ENCODE measurements around the gene CDC42BPB.
"Not testable (repeated sequence)": the region's sequence is repeated elsewhere in the genome, so short reads cannot be mapped to it uniquely, and the experiment has no call there.

The CDC42BPB gene

DNA sequence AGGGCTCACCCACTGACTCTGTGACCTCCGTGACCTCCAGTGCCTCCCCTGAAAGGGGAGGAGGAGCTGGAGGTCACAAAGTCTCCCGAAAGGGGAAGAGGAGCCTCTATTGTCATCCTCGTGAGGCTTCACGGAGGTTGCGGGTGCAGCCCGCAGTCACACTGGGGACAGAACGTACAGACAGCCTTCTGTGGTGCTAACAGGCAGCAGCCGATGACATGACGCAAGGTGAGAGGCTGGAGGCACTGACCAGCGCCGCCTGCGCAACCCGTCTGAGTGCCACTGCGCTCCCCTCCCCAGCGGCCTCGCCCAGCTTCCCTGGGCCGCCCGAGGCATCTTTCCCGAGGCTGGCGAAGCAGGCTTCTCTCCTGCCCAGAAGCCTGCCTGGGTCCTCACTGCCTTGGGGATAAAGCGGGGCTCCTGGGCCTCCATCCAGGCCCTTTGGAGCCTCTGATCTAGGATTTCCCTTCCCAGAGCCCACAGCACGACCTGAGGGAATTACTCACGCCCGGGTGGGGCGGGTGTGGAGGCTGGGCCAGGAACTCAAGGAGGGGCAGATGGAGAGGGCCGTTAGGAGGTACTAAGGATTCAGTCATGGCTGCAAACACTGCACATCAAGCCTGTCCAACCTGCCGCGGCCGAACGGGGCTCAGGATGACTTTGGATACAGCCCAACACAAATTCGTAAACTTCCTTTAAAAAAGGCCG is 14.3 kb upstream of the CDC42BPB start:
- DNase-seq: no peak

DNA sequence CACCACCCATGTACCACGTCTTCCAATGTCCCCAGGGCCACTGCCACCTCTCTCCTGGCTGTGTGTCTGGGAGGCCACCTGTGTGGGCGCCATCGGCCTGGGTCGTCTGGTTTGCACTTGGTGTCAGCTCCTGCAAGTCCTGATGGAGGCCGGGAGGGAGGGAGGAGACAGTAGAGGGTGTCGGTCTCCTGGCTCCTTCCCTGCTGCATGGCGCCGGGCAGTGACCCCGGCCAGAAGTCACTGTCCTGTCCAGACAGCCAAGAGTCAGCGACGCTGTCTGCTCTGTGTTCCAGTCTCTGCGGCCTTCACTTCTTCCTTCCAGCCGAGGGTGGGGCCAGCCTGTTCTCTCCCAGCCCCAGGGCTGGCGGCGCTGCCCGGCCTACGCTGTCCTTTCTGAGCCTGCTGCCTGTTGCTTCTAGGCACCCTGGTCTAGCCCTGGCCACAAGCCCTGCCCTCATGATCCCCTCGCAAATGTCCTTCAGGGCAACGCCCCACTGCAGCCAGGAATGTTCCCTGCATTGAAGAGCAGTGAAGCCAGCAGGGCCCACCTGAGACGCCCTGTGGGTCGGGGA is 13.7 kb upstream of the CDC42BPB start:
- no peak for DNase-seq

DNA sequence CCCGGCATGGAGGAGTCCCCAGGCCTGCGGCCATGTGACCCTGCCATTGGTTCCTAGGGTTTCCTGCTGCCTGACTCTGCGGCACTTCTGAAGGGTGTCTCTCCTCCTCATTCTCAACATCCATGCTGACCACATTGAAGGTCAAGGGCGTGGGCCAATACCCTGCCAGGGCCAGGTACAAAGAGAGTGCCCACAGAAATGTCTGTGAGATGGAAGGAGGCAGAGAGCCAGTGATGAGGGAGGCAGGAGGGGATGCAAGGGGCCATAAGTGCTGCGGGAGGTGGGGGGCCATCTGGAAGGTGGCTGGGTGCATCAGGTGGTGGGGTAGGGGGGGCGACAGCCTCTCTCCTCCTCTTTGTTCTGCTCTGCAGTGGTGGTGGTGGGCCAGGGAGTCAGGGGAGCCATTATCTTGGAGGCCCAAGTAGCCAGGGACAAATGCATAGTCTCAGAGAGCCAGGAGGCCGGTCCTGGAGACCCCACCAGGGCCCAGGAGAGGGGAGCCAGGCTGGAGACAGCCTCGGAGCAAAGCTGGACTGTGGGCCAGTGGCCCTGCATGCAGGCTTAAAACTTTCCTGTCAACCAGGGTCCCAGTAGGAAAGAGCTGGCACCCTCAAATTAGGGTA is 13.0 kb upstream of the CDC42BPB start:
- DNase-seq: no peak

DNA sequence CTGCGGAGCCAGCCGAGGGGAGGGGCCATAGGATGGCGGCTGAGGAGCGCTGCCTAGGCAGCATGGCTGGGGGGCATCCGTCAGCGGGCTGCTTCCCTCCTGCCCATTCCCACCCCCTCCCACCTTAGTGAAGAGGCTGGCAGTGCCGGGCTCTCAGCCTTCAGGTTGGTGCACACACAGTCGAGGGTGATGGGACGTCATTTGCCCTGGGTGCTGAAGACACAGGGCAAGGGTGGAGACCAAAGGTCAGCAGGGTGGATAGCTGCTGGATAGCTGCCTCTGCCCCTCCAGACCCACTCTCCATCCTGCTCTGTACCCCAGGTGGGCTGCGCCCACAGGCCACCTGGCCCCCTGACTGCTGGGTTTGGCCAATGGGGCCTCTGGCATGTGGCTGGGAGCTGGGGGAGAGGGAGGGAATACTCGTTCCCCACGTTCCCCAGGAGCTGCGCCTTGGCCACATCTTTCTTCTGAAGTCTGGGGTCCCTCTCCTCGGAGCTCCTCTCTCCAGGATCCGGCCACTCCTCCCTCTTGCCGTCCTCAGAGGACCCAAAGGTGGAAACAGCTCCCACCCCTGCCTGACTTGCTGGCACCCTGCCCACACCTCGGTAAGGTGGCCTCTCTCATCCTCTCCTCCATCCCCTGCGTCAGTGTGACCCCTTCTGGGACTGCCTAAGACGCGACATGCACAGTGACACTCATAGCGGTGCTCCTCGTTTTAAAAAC is 11.2 kb upstream of the CDC42BPB start:
- no peak for DNase-seq

DNA sequence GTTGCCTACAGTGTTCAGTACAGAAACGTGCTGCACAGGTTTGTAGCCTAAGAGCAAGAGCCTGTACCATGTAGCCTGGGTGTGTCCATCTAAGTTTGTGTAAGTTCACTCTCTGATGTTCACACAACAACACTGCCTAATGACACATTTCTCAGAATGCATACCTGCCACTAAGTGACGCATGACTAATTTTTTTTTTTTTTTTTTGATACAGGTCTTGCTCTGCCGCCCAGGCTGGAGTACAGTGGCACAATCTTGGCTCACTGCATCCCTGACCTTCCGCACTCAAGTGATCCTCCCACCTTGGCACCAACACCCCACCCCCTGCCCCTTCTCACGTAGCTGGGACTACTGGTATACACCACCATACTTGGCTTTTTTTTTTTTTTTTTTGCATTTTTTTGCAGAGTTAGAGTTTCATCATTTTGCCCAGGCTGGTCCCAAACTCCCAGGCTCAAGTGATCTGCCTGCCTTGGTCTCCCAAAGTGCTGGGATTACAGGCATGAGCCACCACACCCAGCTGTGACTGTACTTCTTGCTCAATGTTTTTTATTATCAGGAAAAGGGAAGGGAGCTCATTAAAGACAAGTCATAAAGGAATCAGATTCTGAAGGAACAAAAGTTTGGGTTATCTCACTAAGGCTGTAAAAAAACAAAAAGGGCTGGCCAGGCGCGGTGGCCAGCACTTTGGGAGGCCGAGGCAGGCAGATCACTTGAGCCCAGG is 10.0 kb upstream of the CDC42BPB start:
- DNase-seq: no peak

DNA sequence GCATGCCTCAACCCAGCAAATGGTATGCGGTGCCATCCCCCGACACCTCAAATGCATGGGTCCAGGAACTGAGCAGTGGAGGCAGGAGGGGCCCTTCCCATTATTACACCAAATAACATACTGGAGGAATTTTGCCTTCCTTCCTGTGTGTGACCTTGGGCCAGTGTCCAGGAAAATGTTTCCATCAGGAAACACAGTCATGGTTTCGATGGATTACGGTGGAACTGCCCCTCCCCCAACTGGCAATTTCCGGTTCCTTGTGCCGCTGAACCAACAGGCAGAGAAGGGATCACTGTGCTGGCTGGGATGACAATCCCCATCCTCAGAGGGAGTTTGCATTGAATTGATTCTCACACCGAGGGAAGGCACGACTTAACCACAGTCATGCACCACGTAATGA is 9.1 kb upstream of the CDC42BPB start:
- no peak for DNase-seq

DNA sequence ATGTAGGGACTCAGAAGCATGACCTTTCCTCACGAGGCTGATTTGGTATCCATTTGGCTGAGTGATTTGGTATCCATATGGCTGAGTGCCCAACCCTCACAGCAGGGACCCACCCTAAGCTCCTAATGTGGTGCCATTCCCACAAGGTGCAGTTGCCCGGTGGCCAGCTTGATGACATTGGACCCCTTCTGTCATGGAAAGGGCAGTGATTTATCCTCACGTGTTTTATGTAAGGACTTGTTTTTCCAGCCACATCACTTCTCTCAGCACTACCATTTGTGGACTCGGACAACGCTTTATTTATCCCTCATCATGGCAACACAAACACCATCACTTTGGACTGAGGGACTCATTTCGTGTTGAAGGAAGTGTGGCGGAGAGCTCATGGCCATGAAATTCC is 8.5 kb upstream of the CDC42BPB start:
- DNase-seq: no peak

DNA sequence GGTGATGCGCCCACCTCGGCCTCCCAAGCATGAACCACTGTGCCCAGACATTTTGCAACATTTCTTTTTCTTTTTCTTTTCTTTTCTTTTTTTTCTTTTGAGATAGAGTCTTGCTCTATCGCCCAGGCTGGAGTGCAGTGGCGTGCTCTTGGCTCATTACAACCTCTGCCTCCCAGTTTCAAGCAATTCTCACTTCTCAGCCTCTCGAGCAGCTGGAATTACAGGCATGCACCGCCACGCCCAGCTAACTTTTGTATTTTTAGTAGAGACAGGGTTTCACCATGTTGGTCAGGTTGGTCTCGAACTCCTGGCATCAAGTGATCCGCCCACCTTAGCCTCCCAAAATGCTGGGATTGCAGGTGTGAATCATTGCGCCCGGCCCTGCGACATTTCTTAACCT is 7.6 kb upstream of the CDC42BPB start:
- DNase-seq: no peak

DNA sequence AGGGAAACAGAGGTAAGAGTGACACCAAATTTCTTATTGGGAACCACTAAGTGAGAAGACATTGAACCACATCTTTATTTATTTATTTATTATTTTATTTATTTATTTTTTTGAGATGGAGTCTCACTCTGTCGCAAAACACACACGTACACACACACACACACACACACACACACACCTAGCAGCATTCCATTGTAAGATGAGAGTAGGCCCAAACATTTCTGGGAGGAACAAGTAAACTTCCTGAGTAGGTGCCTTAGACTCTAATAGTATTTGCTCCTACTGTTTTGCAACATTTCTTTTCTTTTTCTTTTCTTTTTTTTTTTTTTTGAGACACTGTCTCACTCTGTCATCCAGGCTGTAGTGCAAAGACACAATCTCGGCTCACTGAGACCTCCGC is 7.1 kb upstream of the CDC42BPB start:
- DNase-seq: no peak

DNA sequence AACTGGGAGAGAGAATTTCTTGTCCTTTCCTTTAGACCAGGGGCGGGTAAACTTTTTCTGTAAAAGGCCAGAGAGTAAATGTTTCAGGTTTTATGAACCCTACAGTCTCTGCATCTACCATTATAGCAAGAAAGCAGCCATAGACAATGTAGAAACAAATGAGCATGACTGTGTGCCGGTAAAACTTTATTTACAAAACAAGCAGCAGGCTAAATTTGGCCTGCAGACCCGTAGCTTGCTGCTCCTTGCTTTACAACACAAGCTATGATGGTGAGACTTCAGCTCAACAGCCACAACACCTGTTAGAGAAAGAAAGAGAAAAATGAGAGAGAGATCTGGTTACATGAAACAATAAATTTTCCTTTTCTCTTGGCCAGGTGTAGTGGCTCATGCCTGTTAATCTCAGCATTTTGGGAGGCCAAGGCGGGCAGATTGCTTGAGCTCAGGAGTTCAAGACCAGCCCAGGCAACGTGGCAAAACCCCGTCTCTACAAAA is 4.2 kb upstream of the CDC42BPB start:
- DNase-seq: no peak

DNA sequence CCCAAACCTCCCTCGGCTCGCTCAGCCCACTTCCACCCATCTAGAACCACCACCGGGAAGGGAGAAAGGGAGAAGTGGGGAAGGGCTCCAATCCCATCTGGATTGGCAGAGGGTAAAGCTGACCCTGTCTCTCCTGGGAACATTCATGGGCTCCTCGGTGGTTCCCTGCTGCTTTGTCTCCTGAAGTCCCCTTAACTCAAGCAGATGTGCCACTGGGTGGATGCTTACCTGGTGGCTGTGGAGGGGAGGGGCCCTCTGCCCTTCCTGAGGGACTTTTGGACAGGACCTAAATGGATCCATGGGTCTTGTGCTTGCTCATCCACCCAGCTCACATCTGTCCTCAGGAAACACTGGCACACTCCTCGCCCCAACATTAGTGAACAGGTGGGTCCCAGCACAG is 2.2 kb upstream of the CDC42BPB start:
- no peak for DNase-seq

DNA sequence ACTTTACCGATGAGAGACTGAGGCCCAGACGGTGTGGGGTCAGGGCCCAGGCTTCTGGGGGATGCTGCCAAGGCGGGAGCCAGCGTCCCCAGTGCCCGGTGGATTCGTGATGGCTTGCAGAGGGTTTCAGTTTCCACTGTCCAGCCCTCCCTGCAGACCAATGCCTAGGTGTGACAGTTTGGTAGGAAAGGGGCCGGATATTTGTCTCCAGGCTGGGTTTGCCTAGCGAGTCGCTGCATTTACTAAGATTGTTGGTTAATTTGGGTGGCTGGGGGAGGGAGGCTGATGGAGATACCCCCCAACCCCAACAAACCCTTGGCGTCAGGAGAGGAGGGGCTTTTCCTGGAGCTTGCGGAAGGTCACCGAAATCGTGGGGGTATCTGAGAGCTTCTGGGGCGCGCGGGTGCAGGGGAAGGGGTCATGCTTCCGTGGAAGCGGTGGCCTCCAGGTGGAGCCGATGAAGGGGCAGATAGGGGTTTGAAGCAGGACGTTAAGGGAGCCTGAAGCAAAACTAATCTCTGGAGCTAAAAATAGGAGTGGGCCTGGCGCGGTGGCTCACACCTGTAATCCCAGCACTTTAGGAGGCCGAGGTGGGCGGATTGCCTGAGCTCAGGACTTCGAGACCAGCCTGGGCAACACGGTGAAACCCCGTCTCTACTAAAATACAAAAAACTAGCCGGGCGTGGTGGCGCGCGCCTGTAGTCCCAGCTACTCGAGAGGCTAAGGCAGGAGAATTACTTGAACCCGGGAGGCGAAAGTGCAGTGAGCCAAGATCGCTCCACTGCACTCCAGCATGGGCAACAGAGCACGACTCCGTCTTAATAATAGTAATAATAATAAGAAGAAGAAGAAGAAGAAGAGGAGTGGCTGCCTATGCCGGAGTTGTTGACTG is 1.1 kb upstream of the CDC42BPB start:
- no peak for DNase-seq

DNA sequence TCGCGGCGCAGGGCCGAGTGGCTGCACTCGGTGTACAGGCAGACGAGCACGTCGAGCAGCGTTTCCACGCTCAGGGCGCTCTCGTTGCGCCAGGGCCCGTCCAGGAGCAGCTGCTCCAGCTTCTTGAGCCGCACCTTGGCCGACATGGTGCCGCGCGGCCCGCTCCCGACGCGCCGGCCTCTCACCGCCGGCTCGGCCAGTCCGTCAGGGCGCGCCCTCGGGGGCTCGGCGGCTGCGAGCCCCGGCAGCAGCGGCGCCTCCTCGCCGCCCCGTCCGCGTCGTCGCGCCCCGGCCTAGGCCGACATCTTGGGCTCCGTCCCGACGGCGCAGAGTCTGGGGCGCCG is 349 bp downstream of the CDC42BPB start:
- DNase-seq: no peak

DNA sequence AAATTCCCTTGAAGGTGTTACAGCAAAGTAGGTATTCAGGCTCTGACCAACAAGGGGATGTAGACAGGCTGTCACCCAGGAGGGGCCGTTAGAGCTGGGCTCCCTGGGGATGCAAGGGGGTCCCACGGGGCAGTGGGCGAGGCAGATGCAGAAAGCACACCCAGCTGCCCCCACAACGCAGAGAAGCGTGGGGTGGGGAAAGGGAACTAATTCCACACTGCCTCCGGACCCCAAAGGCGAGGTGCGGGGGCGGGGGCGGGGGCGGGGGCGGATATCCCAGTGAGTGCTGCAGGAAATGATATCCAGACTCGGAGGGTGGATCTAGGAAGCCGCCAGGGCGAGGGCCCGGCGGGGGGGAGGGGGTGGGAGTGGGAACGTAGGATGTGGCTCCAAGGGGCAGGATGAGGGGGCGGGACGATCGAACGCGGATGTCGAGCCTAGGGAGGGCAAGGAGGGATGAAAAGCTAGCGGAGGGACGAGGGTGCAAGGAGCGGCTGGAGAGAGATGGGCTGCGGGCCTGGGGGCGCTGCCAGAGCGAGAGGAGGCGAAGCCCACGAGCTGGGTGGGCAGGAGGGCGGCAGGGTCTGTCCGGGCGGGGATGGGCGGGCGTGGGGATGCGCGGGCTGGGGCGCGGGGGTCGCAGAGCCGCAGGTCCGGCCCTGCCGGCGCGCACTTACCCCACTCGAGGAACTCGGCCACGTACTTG is 874 bp downstream of the CDC42BPB start:
- DNase-seq: no peak

DNA sequence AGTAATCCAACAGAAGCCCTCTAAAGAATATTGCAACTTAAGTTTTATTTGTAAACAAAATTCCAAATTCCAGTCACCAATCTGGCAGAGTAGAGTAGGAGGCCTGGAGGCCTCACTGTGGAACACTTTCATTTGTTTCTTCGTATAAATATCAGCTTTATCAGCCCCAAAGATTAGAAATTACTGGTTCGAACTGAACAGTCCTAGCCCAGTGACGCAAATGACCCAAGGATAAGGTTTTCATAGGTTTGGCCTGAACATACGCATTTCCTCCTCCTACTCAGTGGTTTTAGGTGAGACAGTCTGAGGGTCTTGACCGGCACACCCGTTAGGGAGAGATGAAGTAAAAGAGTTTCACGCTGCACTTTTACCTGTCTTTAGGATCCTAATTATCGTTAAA is 1.7 kb downstream of the CDC42BPB start:
- DNase-seq: no peak

DNA sequence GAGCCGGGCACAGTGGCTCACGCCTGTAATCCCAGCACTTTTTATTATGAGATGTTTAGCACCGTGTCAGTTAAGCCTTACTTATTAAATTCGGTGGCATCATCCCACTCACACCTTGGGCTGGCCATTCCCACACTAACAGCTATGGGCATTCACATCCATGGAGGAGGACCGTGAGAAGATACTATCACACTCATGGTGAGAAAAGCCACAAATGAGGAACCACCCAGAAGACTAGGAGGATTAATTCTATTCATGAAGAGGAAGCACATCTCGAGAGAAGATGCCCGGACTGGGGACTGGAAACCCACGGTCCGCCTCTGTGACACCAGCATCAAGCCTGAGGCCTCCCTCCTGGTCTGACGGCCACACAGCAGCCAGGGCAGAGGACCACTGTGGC is 4.9 kb downstream of the CDC42BPB start:
- no peak for DNase-seq

DNA sequence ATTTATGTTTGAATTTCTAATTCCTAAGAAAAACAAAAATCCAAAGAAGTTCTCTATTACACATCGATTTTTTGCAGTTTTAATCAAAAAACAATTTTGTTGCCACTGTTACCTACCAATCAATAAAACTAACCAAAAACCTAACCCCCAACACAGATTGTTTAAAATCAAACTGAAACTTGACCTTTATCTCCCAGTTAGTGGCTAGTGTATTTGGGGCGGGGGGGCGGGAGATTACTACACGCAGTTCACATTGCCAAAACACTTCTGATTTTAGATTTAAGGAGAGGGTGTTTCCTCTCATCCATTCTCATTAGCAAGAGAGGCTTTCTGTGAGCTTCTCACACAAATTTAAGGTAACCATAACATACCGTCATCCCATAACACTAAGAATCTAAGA is 6.4 kb downstream of the CDC42BPB start:
- DNase-seq: no peak

DNA sequence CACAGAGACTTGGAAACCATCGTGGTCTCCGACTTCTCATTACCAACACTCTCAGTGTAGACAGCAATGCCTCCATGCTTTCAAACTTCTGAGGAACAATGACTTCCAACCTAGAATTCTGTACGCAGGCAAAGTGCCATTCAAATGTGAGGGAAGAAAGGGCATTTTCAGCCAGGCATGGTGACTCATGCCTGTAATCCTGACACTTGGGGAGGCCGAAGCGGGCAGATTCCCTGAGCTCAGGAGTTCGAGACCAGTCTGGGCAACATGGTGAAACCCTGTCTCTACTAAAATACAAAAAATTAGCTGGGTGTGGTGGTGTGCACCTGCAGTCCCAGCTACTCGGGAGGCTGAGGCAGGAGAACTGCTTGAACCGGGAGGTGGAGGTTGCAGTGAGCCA is 9.9 kb downstream of the CDC42BPB start:
- DNase-seq: not testable (repeated sequence)

DNA sequence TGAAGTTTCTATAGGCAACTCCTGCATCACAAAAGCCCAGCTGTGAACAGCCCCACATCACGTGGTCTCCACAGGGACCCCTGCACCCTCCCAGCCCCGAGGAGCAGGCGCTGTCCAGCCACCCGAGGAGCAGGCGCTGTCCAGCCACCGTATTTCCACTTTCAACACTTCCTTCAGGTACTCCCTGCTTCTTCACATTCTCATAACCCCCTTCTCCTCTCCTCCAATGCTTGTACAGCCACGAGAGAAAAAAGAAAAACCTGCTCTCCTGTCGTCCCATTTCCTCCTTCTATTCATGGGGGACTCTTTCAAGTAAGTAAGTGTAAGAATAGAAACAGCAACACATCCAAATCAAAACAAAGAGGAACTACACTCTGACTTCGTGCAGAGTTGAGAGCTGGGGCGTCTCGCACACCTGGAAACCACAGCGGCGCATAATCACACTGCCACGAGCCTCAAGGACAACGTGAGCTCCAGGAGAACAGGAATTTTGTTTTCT is 11.9 kb downstream of the CDC42BPB start:
- DNase-seq: no peak

DNA sequence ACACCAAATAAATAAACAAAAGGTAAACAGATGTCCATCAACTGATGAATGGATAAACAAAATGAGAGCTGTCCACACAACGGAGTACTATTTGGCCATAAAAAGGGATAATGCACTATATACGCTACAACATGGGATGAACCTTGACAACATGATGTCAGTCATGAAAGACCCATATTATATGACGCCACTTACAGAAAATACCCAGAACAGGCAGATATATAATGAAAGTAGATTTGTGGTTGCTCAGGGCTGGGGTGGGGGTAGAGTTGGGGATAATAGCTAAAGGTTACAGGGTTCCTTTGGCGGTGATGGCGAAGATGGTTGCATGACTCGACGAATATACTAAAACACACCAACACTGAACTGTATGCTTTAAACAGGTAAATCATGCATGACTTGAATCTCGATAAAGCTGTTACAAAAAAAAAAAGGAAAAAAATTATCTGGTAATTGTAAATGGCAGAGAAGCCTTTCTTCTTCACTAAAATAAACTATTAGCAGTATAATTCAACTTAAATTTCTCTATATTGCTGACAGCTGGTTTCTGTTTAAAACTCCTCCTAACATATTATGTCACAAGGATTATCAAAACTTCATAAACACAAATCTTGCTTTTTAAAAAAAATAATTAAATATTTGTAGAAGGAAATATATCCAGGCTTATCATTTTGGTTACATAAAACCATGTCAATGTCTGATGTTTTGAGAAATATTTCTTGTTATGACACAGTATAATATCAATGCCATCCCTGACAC is 13.9 kb downstream of the CDC42BPB start:
- DNase-seq: no peak
